Left lung (tissue), 10 donors: ENCODE data around the gene TSHZ3. TPM values are rescaled to one million over a fixed set of nuclear protein-coding genes. Genes with fewer than 3 reads are reported as not detected.

Source experiments
- ATAC-seq: fragments of 200-7000 bp; cut with Tn5 transposase; one replicate; pipeline ENCODE4 v1.9.1; 2020; ENCODE audit warnings: moderate library complexity
- DNase-seq, 4 donors: peaks; one replicate each; pipeline ENCODE4 v3.0.0-alpha.2; 2013 to 2020
- H3K27ac ChIP-seq, 2 donors: fragments of 200-600 bp; sonication (generic) in 1 of 2; one replicate each; pipeline versions ENCODE4 v1.5.0 to v1.8.0; 2020 to 2021
- H3K27me3 ChIP-seq, 2 donors: fragments of 200-600 bp; sonication (generic) in 1 of 2; one replicate each; pipeline versions ENCODE4 v1.5.0 to v1.8.0; 2020 to 2021
- H3K36me3 ChIP-seq, 2 donors: fragments of 200-600 bp; sonication (generic) in 1 of 2; one replicate each; pipeline versions ENCODE4 v1.5.0 to v1.8.0; 2020 to 2021
- H3K4me1 ChIP-seq, 2 donors: fragments of 200-600 bp; one replicate each; pipeline ENCODE4 v1.8.0; 2021
- H3K4me3 ChIP-seq, 2 donors: fragments of 200-600 bp; sonication (generic) in 1 of 2; one replicate each; pipeline versions ENCODE4 v1.5.0 to v1.8.0; 2020 to 2021; ENCODE audit warnings: mild to moderate bottlenecking in 1 of 2
- H3K9me3 ChIP-seq, 2 donors: fragments of 200-600 bp; sonication (generic) in 1 of 2; one replicate each; pipeline versions ENCODE4 v1.5.0 to v1.8.0; 2020 to 2021
- CTCF ChIP-seq, 2 donors: fragments of 200-600 bp; sonication (generic) in 1 of 2; IDR thresholded peaks; one replicate each; pipeline versions ENCODE4 v1.5.0 to v1.8.0; 2021; ENCODE audit warnings: antibody characterized with exemption in 2 of 2
- intact Hi-C, 2 donors: fragments of 100-400 bp; cut with DNase I; formaldehyde crosslinking; loops; one replicate each; pipeline versions ENCODE4 v1.11.2 to v1.14.2; 2022
- polyA plus RNA-seq, 6 donors: library from polyadenylated mRNA; unstranded; fragments of 120-200 nt; gene quantifications; one replicate each; pipeline ENCODE4 v1.2.1, GENCODE V29; 2013; ENCODE audit not compliant: insufficient read length in 6 of 6
- total RNA-seq, 2 donors: library from RNA; stranded (reverse); fragmentation: NEBNext Ultra II Directional; extraction: Animal tissue kit (Norgen Biotek cat#: 25700); gene quantifications; one replicate each; pipeline ENCODE4 v1.2.1, GENCODE V29; 2021
- donor health status: DM: no; HTN: yes; CAD: no.
- donor health status: DM: no; HTN: no; CAD: no.

Gene TSHZ3
- total and polyA plus RNA-seq, 8 donors = 6.7 to 42.9 (median 35.2) TPM

GRCh38 chr19:31339411-31339810 is 9.8 kb downstream of the TSHZ3 start:
- intact Hi-C loops = no loop called here
- no peak for TF ChIP-seq CTCF (IDR thresholded peaks at IDR 0.05)
- peak overlapping the region in 1 of 2 donors; percentile 44 for H3K27ac ChIP-seq
- DNase-seq (no peak), ATAC-seq (peak; percentile 23)
- peaks cover 0 to 26% of the 10 kb centered on the region in 2 donors for H3K4me1 ChIP-seq
- H3K4me3 ChIP-seq = no peak overlapping the region
- H3K27me3 ChIP-seq = peaks cover 0 to 15% of the 10 kb centered on the region in 2 donors
- H3K9me3 ChIP-seq = no peaks in the 10 kb centered on the region
- no peaks in the 10 kb centered on the region for H3K36me3 ChIP-seq

- peak; percentile 67 for ATAC-seq
- no peaks in the 10 kb centered on the region for H3K36me3 ChIP-seq
- peak overlapping the region in 1 of 2 donors; percentile 58 for H3K27ac ChIP-seq
- H3K27me3 ChIP-seq = peaks cover 0 to 14% of the 10 kb centered on the region in 2 donors
- peak in 2 of 4 donors; percentile 88 to 94 for DNase-seq
- intact Hi-C loops = no loop called here
- H3K4me3 ChIP-seq = no peak overlapping the region
- no peaks in the 10 kb centered on the region for H3K9me3 ChIP-seq
- peaks cover 0 to 26% of the 10 kb centered on the region in 2 donors for H3K4me1 ChIP-seq
- TF ChIP-seq CTCF (IDR thresholded peaks at IDR 0.05) = peak; percentile 11 to 40
These were observed 11.0 kb downstream of the TSHZ3 start for GRCh38 chr19:31338069-31338776.

- no peak for DNase-seq
- TF ChIP-seq CTCF (IDR thresholded peaks at IDR 0.05) = no peak
- Histone ChIP-seq H3K9me3 (no peaks in the 10 kb centered on the region), H3K4me3 (no peak overlapping the region), H3K36me3 (no peaks in the 10 kb centered on the region), H3K27ac (no peak overlapping the region), H3K4me1 (peaks cover 0 to 26% of the 10 kb centered on the region in 2 donors), H3K27me3 (peaks cover 0 to 14% of the 10 kb centered on the region in 2 donors)
- ATAC-seq = no peak
- intact Hi-C loops = no loop called here
These were observed 12.0 kb downstream of the TSHZ3 start for GRCh38 chr19:31337008-31337914.

- ATAC-seq (no peak), DNase-seq (no peak)
- peaks cover 0 to 35% of the 10 kb centered on the region in 2 donors for H3K4me1 ChIP-seq
- H3K4me3 ChIP-seq = no peak overlapping the region
- H3K9me3 ChIP-seq = no peaks in the 10 kb centered on the region
- H3K36me3 ChIP-seq = no peaks in the 10 kb centered on the region
- no peak for TF ChIP-seq CTCF (IDR thresholded peaks at IDR 0.05)
- peaks cover 0 to 14% of the 10 kb centered on the region in 2 donors for H3K27me3 ChIP-seq
- no peak overlapping the region for H3K27ac ChIP-seq
- intact Hi-C loops = no loop called here
These were observed 13.5 kb downstream of the TSHZ3 start for GRCh38 chr19:31335716-31336115.
